Inferior parietal cortex (tissue), 1 donor: ENCODE measurements around the gene LFNG.
"Not testable (repeated sequence)": the region's sequence is repeated elsewhere in the genome, so short reads cannot be mapped to it uniquely, and the experiment has no call there.

Source experiments
- DNase-seq: peaks from one replicate; pipeline ENCODE4 v3.0.0-alpha.2; 2016; ENCODE audit errors: extremely low spot score

Gene LFNG

DNA sequence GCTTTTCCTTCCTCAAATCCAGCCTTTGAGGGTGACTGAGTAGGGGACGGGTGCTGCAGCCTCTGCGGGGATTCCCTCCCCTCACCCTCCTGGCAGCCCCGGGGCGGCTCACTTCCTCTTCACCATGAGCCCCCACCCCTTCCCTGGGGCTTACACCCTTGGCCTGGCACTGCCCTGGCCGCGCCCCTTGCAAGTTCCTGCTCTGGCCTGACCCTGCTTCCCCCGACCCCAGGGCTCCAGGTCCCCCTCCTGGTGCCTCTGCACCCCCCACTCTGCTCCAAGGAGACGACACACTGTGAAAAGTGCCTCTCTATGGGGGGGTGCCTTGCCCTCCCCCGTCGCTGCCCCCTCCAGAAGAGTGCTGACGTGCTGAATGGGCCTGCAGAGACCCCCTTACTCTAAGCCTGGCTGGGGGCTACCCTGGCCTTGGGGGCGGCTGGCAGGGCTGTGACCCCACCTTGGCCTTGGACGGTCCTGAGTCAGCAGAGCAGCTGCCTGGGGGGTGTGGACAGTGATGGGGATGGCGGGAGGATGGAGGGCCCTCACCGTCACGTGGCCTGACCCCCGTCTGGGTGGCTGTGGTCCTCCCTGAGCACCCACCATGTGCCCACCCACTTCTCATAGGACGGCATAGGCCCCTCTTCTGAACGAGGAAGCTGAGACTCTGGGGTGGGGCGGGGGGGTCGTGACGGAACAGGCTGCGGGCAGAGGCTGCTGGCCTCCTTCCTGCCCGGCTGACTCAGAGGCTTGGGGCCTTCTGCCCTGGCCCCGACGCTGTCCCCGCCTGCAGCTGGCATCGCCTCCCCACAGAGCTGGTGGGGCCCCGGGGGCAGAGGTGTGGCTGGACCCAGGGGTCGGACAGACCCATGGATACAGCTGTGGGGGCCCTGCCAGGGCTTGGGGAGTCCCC is 9.8 kb downstream of the LFNG start:
- no peak for DNase-seq

- no peak for DNase-seq
These were observed 10.8 kb downstream of the LFNG start for GRCh38 chr7:2530071-2530987.

- DNase-seq, result not testable (repeated sequence)
These were observed 11.6 kb downstream of the LFNG start for GRCh38 chr7:2530994-2531795.

DNA sequence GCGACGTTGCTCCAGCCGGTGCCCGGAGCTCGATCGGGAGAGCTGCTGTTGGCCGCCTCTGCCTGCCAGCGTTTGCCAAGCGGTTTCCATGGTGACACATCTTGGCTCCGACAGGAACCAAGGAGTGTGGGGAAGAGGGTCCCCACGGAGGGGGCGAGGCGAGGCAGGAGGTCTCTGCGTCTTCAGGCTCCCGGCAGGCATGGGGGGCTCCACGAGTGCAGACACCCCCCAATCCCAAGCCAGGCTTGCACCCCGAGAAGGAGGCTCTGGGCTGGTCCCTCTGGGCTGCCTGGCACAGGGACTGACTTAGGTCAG is 12.2 kb downstream of the LFNG start:
- DNase-seq, result not testable (repeated sequence)

- DNase-seq, result not testable (repeated sequence)
These were observed 12.7 kb downstream of the LFNG start for GRCh38 chr7:2532199-2532772.

DNA sequence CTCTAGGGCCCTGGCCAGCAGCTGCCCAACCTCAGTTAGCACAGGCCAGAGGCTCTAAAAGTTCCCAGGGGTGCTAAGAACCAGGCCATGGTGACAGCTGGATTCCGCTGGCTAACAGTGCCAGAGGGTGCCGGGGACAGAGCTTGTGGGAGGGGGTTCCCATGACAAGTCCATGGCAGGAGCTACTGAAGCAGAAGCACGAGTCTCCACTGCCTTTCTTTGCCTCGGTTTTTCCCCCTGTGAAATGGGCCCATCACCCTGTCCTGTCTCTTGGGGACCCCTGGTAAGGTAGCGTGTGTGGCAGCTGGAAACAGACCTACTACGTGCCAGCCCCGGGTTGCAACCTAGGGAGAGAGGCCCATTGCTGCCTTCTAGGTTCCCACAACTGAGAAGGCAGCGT is 13.2 kb downstream of the LFNG start:
- DNase-seq, result not testable (repeated sequence)

- not testable (repeated sequence) for DNase-seq
These were observed 14.0 kb downstream of the LFNG start for GRCh38 chr7:2533566-2533965.

GRCh38 chr7:2534214-2534613 is 14.6 kb downstream of the LFNG start:
- not testable (repeated sequence) for DNase-seq

- not testable (repeated sequence) for DNase-seq
These were observed 16.5 kb downstream of the LFNG start for GRCh38 chr7:2535872-2536627.

DNA sequence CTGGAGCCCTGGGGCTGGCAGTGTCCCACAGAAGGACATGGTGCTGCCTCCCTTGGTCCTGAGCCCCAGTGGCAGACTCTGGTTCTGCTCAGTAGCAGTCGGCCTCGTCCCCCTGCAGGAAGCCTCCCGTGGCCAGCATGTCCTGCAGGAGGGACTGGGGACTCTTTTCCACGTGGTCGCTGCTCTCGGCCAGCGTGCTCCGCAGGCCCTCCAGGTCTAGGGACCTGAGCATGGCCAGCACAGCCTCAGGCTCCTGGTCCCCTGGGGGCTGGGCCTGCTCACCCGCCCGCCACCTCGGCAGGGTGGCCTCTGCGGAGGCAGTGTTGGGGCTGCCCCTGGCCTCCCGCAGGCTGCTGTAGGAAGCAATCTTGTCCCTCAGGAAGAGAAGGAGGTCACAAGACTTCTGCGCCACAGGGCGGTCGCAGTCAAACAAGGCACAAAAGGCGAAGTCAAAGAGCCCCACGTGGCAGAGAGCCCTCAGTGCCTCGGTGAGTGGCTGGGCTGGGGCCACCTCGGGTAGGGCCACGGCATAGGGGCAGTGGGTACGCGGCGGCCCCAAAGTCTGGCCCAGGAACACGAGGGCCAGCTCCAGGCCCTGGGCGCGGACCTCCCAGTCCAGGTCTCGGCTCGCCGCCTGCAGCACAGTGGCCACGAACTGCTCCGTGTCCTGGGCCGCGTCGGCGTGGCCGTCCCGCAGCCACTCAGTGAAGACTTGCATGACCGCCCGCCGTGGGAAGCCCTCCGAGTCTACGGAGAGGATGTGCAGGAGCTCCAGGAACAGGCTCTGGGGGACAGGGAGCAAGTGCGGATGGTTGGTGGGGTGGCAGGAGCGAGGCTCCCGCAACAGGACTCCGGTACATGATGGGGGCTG is 18.6 kb downstream of the LFNG start:
- no peak for DNase-seq

DNA sequence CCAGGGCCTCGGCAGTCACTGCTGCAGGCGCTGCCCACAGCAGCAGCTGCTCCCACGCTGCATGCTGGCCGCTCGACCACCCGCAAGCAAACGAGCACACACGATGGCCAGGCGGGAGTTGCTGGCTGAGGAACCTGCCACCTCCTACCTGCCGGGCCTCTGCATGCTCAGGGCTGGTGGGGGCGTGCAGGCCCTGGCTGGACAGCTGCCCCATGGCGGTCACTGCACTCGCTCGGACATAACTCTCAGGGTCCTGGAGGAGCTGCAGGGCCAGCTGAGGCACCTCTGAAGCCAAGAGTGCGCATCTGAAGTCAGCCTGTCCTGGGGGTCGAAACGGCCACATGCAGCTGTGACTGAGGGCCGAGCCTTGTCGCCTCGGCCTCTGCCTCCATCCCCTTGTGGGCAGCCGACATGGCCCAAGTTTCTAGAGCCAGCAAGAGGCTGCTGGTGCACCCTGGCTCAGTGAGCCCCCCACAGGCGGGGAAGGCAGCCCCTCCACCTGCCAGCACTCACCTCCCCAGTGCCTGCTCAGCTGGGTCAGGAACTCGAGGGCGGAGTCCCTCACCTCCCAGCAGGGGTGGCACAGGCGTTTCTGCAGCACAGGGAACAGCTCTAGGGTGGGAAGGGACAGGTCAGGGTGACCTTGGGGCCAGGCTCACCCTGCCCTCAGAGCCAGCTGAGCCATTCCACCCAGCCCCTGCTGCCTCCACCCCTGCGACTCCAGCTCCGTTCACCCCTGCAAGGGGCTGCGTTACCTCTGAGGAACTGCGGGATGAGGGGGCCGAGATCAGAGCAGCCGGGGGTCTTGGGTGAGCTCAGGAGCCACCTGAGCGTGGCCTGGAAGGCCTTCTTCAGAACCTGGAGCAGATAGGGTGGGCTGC is 19.7 kb downstream of the LFNG start:
- no peak for DNase-seq

- no peak for DNase-seq
These were observed 20.6 kb downstream of the LFNG start for GRCh38 chr7:2540133-2540532.

DNA sequence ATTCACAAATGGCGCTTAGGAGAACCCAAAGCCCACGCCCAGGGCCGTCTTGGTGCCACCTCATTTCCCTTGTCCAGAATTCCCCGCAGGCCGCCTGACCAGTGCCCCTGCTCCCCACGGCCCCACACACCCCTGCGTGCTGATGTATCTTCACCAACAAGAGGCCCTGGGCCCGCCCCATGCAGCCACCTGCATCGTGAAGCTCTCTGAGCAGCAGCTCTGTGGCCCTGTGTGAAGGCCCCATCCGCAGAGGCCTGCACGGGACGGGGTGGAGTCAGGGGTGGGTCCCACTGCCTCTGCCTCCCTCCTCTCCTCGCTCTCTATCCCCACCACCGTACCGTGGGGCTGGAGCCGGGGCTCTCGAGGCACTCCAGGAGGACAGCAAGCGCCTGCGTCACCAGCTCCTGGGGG is 21.1 kb downstream of the LFNG start:
- DNase-seq, result no peak

DNA sequence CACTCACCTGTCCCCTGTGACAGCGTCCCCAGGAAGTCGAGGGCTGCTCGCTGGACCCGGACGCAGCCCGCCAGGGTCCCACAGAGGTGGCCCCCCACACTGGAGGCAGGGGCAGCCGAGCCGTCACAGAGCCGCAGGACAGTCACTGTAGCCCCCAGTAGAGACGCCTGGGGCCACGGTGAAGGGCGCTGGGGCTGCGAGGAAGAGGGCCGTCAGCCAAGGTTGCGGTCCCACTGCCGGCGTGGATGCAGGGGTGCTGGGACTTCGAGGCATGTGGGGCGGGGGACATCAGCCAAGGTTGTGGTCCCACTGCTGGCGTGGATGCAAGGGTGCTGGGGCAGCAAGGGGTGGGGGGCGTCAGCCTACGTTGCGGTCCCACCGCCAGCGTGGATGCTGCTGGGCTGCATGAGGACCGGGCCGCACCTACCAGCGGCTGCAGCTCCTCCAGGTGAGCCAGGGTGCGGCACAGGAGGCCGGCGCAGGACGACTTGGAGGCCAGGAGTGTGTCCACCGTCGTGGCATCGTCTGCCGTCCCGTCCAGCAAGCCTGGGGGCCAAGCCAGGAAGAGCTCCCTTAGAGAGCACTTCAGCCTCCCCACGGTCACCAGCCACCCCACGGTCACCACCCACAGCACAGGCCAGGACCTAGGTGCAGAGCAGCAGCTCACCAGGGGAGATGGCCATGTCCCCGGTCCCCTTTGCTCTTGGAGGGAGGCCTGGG is 21.9 kb downstream of the LFNG start:
- no peak for DNase-seq

DNA sequence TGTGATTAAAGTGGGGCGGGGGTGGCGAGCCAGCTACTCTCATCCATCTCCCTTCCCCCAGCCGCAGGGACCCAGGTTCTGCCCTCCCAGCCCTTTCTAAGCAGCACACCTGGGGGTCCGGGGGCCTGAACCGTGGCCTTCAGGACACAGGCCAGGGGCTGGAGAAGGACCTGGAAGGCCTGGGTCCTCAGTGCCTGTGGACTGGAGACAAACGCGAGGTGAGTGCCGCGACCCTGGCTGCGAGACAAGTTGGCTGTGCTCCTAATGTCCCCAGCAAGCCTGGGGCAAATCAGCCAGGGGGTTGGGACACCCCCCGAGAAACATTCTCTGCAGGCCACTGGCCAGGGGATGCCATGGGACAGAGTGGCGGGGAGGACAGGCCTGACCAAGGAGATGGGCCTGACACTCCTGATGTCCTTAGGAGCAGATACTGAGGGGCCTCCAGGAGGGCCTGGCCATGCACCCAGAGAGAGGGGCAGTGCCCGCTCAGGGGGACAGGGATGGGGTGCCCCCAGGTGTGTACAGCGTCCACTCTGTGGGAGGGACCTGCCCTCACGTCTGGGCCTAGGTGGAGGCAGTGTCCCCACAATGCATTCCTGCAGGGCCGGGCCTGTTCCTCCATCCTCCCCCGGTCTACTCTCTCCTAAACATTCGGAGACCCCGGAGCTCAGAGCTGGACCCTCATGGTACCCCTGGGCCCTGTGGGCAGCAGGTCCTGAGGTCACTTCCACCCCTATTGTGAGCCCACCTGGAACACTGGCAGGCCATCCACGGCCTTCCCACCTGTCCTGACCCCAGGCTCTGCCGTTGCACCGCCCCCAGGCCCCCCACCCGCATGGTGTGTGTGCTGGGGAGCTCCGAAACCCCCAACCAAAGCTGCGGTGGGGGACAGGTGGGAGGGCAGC is 22.7 kb downstream of the LFNG start:
- DNase-seq, result no peak

- DNase-seq, result no peak
These were observed 23.6 kb downstream of the LFNG start for GRCh38 chr7:2542916-2543871.
